HG02884 (cell line): Measurements from ENCODE around the gene C3orf20.

ENCODE experiments used
- ATAC-seq: cut with Tn5 transposase; IDR thresholded peaks from one replicate; pipeline ENCODE4 v1.9.1; 2021; ENCODE audit warnings: mild to moderate bottlenecking, moderate library complexity; ENCODE audit not compliant: unreplicated experiment

The C3orf20 gene

GRCh38 chr3:14674841-14675240 lies at the start of gene C3orf20:
TSS of gene C3orf20 (plus strand) at chr3:14675141. CDS start at chr3:14682714, 7,573 bp downstream.
- ATAC-seq, result no peak

GRCh38 chr3:14625443-14625842 lies 49.5 kb upstream of the C3orf20 start:
- ATAC-seq, result no peak

GRCh38 chr3:14627815-14628214 lies 47.1 kb upstream of the C3orf20 start:
- ATAC-seq, result no peak

GRCh38 chr3:14628406-14628805 lies 46.5 kb upstream of the C3orf20 start:
- ATAC-seq, result no peak

- ATAC-seq, result no peak
Measured at GRCh38 chr3:14630404-14631100, 44.4 kb upstream of the C3orf20 start.

GRCh38 chr3:14631101-14631497 lies 43.8 kb upstream of the C3orf20 start:
- no peak for ATAC-seq

- no peak for ATAC-seq
Measured at GRCh38 chr3:14631687-14632441, 43.1 kb upstream of the C3orf20 start.

- no peak for ATAC-seq
Measured at GRCh38 chr3:14632442-14632930, 42.5 kb upstream of the C3orf20 start.

- no peak for ATAC-seq
Measured at GRCh38 chr3:14633417-14633816, 41.5 kb upstream of the C3orf20 start.

GRCh38 chr3:14633819-14634424 lies 41.0 kb upstream of the C3orf20 start:
- no peak for ATAC-seq

GRCh38 chr3:14634763-14635400 lies 40.1 kb upstream of the C3orf20 start:
- no peak for ATAC-seq

GRCh38 chr3:14636496-14637087 lies 38.3 kb upstream of the C3orf20 start:
- no peak for ATAC-seq

GRCh38 chr3:14640157-14640562 lies 34.8 kb upstream of the C3orf20 start:
- no peak for ATAC-seq

- no peak for ATAC-seq
Measured at GRCh38 chr3:14640734-14641133, 34.2 kb upstream of the C3orf20 start.

GRCh38 chr3:14641346-14641745 lies 33.6 kb upstream of the C3orf20 start:
- no peak for ATAC-seq

GRCh38 chr3:14645453-14645852 lies 29.5 kb upstream of the C3orf20 start:
- ATAC-seq, result no peak

- no peak for ATAC-seq
Measured at GRCh38 chr3:14646131-14646573, 28.8 kb upstream of the C3orf20 start.

- no peak for ATAC-seq
Measured at GRCh38 chr3:14646589-14647413, 28.1 kb upstream of the C3orf20 start.

- ATAC-seq, result no peak
Measured at GRCh38 chr3:14647976-14648955, 26.7 kb upstream of the C3orf20 start.
